ENCODE measurements around the gene USHBP1. TPM values are rescaled to one million over a fixed set of nuclear protein-coding genes. Genes with fewer than 3 reads are reported as not detected.

Gene USHBP1
- total and polyA plus RNA-seq, 9 donors = 1.1 to 8.9 (median 2.0) TPM

GRCh38 chr19:17305517-17306284 lies 41.2 kb upstream of the USHBP1 start, which contains the start of gene MRPL34:
Gene MRPL34, plus strand, starts transcription at chr19:17305872. Its CDS starts 21 bp downstream, at chr19:17305893.
- H3K27ac ChIP-seq = peak within 1 kb of the TSS; percentile 41 to 73
- H3K27me3 ChIP-seq = no peaks in the 10 kb centered on the region
- peak; percentile 37 for TF ChIP-seq POLR2A (IDR thresholded peaks at IDR 0.05)
- peak; percentile 38 to 89 (median 85) for TF ChIP-seq CTCF (IDR thresholded peaks at IDR 0.05)
- no peak for TF ChIP-seq EP300 (IDR thresholded peaks at IDR 0.05)
- 0% methylated on average over 47 to 55 of the region's 55 CpGs for WGBS, 3 donors
- peak within 1 kb of the TSS; percentile 61 for H3K4me3 ChIP-seq
- no peaks in the 10 kb centered on the region for H3K36me3 ChIP-seq
- intact Hi-C loops (cut with DNase I) = no loop called here
- peaks cover 9% of the 10 kb centered on the region for H3K4me1 ChIP-seq (ENCODE audit: insufficient read depth)
- DNase-seq = peak; percentile 95 to 97 (median 96)
- no peaks in the 10 kb centered on the region for H3K9me3 ChIP-seq

GRCh38 chr19:17305216-17305516 lies 40.6 kb upstream of the USHBP1 start:
- Histone ChIP-seq H3K36me3 (no peaks in the 10 kb centered on the region), H3K27me3 (no peaks in the 10 kb centered on the region), H3K4me3 (peak overlapping the region; percentile 61), H3K27ac (peak overlapping the region in 1 of 2 donors; percentile 73), H3K4me1 (ENCODE audit: insufficient read depth) (peaks cover 9% of the 10 kb centered on the region), H3K9me3 (no peaks in the 10 kb centered on the region)
- intact Hi-C loops (cut with DNase I) = no loop called here
- WGBS, 3 donors = 0 to 2% (median 1%) methylated on average over 7 of the region's 7 CpGs
- no peak for DNase-seq
- no peak for TF ChIP-seq POLR2A (IDR thresholded peaks at IDR 0.05)
- TF ChIP-seq EP300 (IDR thresholded peaks at IDR 0.05) = no peak
- no peak for TF ChIP-seq CTCF (IDR thresholded peaks at IDR 0.05)

GRCh38 chr19:17304386-17305215 lies 40.1 kb upstream of the USHBP1 start:
- no peak overlapping the region for H3K4me3 ChIP-seq
- H3K36me3 ChIP-seq = no peaks in the 10 kb centered on the region
- peak in 2 of 5 donors; percentile 24 to 56 for DNase-seq
- peak overlapping the region in 1 of 2 donors; percentile 73 for H3K27ac ChIP-seq
- no peaks in the 10 kb centered on the region for H3K27me3 ChIP-seq
- intact Hi-C loops (cut with DNase I) = no loop called here
- no peak for TF ChIP-seq POLR2A (IDR thresholded peaks at IDR 0.05)
- no peak for TF ChIP-seq CTCF (IDR thresholded peaks at IDR 0.05)
- no peak for TF ChIP-seq EP300 (IDR thresholded peaks at IDR 0.05)
- WGBS, 3 donors = 36 to 50% (median 41%) methylated on average over 12 of the region's 12 CpGs
- peaks cover 9% of the 10 kb centered on the region for H3K4me1 ChIP-seq (ENCODE audit: insufficient read depth)
- H3K9me3 ChIP-seq = no peaks in the 10 kb centered on the region

GRCh38 chr19:17303940-17304267 lies 39.4 kb upstream of the USHBP1 start:
- 33 to 42% (median 33%) methylated on average over 12 of the region's 12 CpGs for WGBS, 3 donors
- intact Hi-C loops (cut with DNase I) = no loop called here
- peak overlapping the region in 1 of 2 donors; percentile 59 for H3K27ac ChIP-seq
- no peaks in the 10 kb centered on the region for H3K9me3 ChIP-seq
- TF ChIP-seq CTCF (IDR thresholded peaks at IDR 0.05) = no peak
- no peak for TF ChIP-seq EP300 (IDR thresholded peaks at IDR 0.05)
- no peak for TF ChIP-seq POLR2A (IDR thresholded peaks at IDR 0.05)
- H3K4me1 ChIP-seq (ENCODE audit: insufficient read depth) = peaks cover 7% of the 10 kb centered on the region
- peak overlapping the region; percentile 65 for H3K4me3 ChIP-seq
- DNase-seq = peak in 2 of 5 donors; percentile 46 to 56
- no peaks in the 10 kb centered on the region for H3K36me3 ChIP-seq
- H3K27me3 ChIP-seq = no peaks in the 10 kb centered on the region
